WTC11 (cell line): Measurements from ENCODE around the gene DUSP3.

Source experiments
- ATF3 ChIP-seq: sonication (generic); formaldehyde crosslinking; conservative IDR thresholded peaks from 2 replicates; pipeline ENCODE4 v1.8.1; 2022; ENCODE audit warnings: mild to moderate bottlenecking, missing genetic modification reagents
- CREB1 ChIP-seq: sonication (generic); formaldehyde crosslinking; IDR thresholded peaks from 2 replicates; pipeline ENCODE4 v1.8.0; 2023; ENCODE audit warnings: mild to moderate bottlenecking, missing genetic modification reagents
- CTCF ChIP-seq: fragments of 200-600 bp; IDR thresholded peaks from 2 replicates; pipeline ENCODE4 v1.8.0; 2022; ENCODE audit warnings: antibody characterized with exemption
- TEAD1 ChIP-seq: sonication (generic); formaldehyde crosslinking; IDR thresholded peaks from 2 replicates; pipeline ENCODE4 v1.8.0; 2022; ENCODE audit warnings: mild to moderate bottlenecking, missing genetic modification reagents

DNA sequence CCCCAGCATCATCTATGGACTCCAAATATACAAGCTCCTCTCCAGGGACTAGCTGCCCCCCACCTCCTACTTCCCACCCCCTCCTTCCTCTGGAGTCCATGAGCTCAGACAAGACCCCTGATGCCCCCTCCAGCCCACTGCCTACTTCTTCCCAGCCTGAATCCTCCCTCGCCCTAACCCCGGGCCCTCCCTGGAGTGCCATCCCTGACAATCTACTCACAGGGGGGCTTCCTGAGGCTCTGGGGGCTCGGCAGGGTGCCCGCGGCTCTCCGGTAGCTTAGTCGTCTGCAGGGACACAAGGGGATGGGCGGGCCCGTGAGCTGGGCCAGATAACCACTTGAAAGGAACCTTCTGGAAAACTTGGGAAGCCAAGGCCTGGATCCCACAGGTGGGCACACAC lies 39.0 kb upstream of the DUSP3 start:
- no peak for TF ChIP-seq CTCF
- no peak for TF ChIP-seq CREB1
- TF ChIP-seq TEAD1, result no peak
- TF ChIP-seq ATF3 (CRISPR knock-in tag), result no peak
